Natural killer cell (primary cell): Measurements from ENCODE around the gene TOR4A. TPM values are rescaled to one million over a fixed set of nuclear protein-coding genes. Genes with fewer than 3 reads are reported as not detected.

Experiments
- ATAC-seq, 3 donors: fragments of 150-1000 bp in 2 of 3; fragments of 200-7000 bp in 1 of 3; cut with Tn5 transposase; 1 replicate in 1 of 3; 2 replicates in 2 of 3; pipeline ENCODE4 v1.10.0; 2021; ENCODE audit warnings: mild to moderate bottlenecking in 2 of 3, moderate library complexity in 2 of 3
- DNase-seq, 2 donors: peaks; one replicate each; pipeline versions ENCODE4 v3.0.0 to v3.0.0-alpha.2; 2013 to 2021; ENCODE audit warnings: mixed read lengths in 1 of 2
- H3K27ac ChIP-seq: one replicate; pipeline ENCODE4 v1.5.1; 2013; ENCODE audit warnings: mild to moderate bottlenecking, low read length
- H3K27me3 ChIP-seq: one replicate; pipeline ENCODE4 v1.6.1; 2013; ENCODE audit warnings: low read length; ENCODE audit not compliant: control insufficient read depth, insufficient read depth
- H3K36me3 ChIP-seq: one replicate; pipeline ENCODE4 v1.6.1; 2013; ENCODE audit warnings: low read length; ENCODE audit not compliant: control insufficient read depth, insufficient read depth
- H3K4me1 ChIP-seq: one replicate; pipeline ENCODE4 v1.6.1; 2013; ENCODE audit warnings: low read length; ENCODE audit not compliant: control insufficient read depth, insufficient read depth
- H3K4me3 ChIP-seq: one replicate; pipeline ENCODE4 v1.5.1; 2013; ENCODE audit warnings: low read length
- H3K9me3 ChIP-seq: one replicate; pipeline ENCODE4 v1.6.1; 2013; ENCODE audit warnings: low read length; ENCODE audit not compliant: control insufficient read depth, insufficient read depth
- H3K27ac Mint-ChIP-seq, 2 donors: one replicate each; pipeline ENCODE4 v1.8.0; 2022; ENCODE audit warnings: mild to moderate bottlenecking in 2 of 2, mixed read lengths in 2 of 2, moderate library complexity in 1 of 2
- H3K27me3 Mint-ChIP-seq, 2 donors: one replicate each; pipeline ENCODE4 v1.8.0; 2022; ENCODE audit warnings: low read depth in 2 of 2, mixed read lengths in 2 of 2
- H3K36me3 Mint-ChIP-seq: one replicate; pipeline ENCODE4 v1.8.0; 2022; ENCODE audit warnings: mixed read lengths
- H3K4me1 Mint-ChIP-seq, 2 donors: one replicate each; pipeline ENCODE4 v1.8.0; 2022; ENCODE audit warnings: mixed read lengths in 2 of 2
- H3K4me3 Mint-ChIP-seq: one replicate; pipeline ENCODE4 v1.8.0; 2022; ENCODE audit warnings: mild to moderate bottlenecking, moderate library complexity, mixed read lengths
- H3K9me3 Mint-ChIP-seq, 2 donors: one replicate each; pipeline ENCODE4 v1.8.0; 2022; ENCODE audit warnings: mixed read lengths in 2 of 2
- WGBS: methylation state at CpG from one replicate; pipeline ENCODE4 v1.1.7; 2013; ENCODE audit warnings: missing lambda C conversion rate; ENCODE audit not compliant: insufficient coverage; 5-methylcytosine and 5-hydroxymethylcytosine counted together
- intact Hi-C: fragments of 100-400 bp; cut with micrococcal nuclease; formaldehyde crosslinking; loops from one replicate; pipeline ENCODE4 v1.14.2; 2022
- total RNA-seq, 4 donors: library from RNA; stranded (reverse); fragments of 120-200 nt in 1 of 4; gene quantifications; one replicate each; pipeline versions ENCODE4 v1.2.3 to v1.2.4, GENCODE V29; 2013 to 2022
- TF ChIP-seq, protein P1 (sequence below): fragments of 200-600 bp; IDR thresholded peaks from one replicate; pipeline ENCODE4 v1.8.0; 2022; ENCODE audit warnings: antibody characterized with exemption

The TOR4A gene
- total RNA-seq, 3 donors from 2014 or later (not counting 1 experiment from before 2014, with no cell fraction given): 16.3 to 24.6 (median 19.2) TPM

DNA sequence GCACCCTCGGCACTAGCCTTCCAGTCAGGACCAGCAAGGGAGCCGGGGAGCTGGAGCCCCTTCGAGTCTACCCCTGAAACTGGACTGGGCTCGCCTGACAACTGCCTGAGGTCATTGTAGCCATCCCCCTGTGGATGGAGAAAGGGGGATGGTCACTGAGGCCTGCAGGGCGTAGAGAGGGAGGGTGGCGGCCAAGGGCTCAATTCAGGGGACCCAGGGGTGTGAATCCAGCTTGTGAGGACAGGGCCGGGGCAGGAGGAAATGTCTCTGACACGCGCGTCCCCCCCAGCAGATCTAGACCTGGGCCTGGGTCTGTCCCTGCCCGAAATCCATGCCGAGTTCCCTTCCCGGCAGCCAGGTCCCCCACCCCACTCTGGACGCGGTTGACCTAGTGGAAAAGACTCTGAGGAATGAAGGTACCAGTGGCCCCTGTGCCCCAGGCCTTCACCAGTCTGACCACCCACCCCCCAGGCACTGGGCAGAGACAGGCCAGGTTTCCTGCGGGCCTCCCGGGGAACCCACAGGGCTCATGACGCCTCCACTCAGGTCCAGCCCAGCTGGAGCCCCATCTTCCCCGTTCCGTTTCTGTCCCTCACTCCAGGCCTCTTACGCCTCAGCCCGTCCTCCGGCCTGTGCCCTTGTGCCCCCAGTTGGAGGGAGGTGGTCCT lies 46.0 kb upstream of the TOR4A start:
- H3K27me3 Mint-ChIP-seq: peaks cover 0 to 9% of the 10 kb centered on the region in 2 donors
- Histone ChIP-seq H3K4me1 (peaks cover 28% of the 10 kb centered on the region), H3K9me3 (no peaks in the 10 kb centered on the region), H3K27me3 (peaks cover 9% of the 10 kb centered on the region), H3K36me3 (no peaks in the 10 kb centered on the region), H3K4me3 (no peak overlapping the region), H3K27ac (no peak overlapping the region)
- H3K9me3 Mint-ChIP-seq: no peaks in the 10 kb centered on the region
- H3K36me3 Mint-ChIP-seq: no peaks in the 10 kb centered on the region
- TF ChIP-seq, protein P1, sequence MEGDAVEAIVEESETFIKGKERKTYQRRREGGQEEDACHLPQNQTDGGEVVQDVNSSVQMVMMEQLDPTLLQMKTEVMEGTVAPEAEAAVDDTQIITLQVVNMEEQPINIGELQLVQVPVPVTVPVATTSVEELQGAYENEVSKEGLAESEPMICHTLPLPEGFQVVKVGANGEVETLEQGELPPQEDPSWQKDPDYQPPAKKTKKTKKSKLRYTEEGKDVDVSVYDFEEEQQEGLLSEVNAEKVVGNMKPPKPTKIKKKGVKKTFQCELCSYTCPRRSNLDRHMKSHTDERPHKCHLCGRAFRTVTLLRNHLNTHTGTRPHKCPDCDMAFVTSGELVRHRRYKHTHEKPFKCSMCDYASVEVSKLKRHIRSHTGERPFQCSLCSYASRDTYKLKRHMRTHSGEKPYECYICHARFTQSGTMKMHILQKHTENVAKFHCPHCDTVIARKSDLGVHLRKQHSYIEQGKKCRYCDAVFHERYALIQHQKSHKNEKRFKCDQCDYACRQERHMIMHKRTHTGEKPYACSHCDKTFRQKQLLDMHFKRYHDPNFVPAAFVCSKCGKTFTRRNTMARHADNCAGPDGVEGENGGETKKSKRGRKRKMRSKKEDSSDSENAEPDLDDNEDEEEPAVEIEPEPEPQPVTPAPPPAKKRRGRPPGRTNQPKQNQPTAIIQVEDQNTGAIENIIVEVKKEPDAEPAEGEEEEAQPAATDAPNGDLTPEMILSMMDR: no peak
- H3K27ac Mint-ChIP-seq: no peak overlapping the region
- no peak overlapping the region for H3K4me3 Mint-ChIP-seq
- ATAC-seq: no peak
- 91% methylated on average over 23 of the region's 23 CpGs for WGBS
- DNase-seq: no peak
- H3K4me1 Mint-ChIP-seq: peaks cover 5 to 13% of the 10 kb centered on the region in 2 donors
- intact Hi-C loops: no loop called here

DNA sequence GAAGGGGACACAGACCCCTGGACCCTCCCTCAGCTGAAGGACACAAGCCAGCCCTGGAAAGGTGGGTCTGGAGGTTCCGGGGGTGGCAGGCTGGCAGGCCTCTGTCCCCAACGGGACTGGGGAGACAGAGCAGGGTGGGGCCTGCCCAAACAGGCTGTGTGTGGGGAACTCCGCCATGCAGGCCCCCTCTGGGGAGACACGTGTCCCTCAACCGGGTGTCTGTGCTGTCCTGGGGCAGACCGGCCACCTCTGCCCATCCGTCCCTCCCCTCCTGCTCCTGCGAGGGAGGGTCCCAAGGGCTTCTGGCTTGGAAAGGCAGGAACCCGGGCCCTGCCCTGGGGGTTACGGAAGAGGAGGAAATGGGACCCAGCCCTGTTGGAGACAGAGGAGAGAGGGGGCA lies 45.4 kb upstream of the TOR4A start:
- DNase-seq: no peak
- no peak overlapping the region for H3K4me3 ChIP-seq
- peaks cover 32% of the 10 kb centered on the region for H3K4me1 ChIP-seq
- 85% methylated on average over 9 of the region's 10 CpGs for WGBS
- peaks cover 7% of the 10 kb centered on the region for H3K27me3 ChIP-seq
- no peaks in the 10 kb centered on the region for H3K9me3 Mint-ChIP-seq
- H3K36me3 ChIP-seq: no peaks in the 10 kb centered on the region
- ATAC-seq: no peak
- intact Hi-C loops: no loop called here
- H3K36me3 Mint-ChIP-seq: no peaks in the 10 kb centered on the region
- TF ChIP-seq, protein P1: no peak
- no peaks in the 10 kb centered on the region for H3K9me3 ChIP-seq
- H3K27ac ChIP-seq: no peak overlapping the region
- H3K27ac Mint-ChIP-seq: no peak overlapping the region
- H3K4me3 Mint-ChIP-seq: no peak overlapping the region
- H3K27me3 Mint-ChIP-seq: peaks cover 0 to 9% of the 10 kb centered on the region in 2 donors
- H3K4me1 Mint-ChIP-seq: peaks cover 5 to 13% of the 10 kb centered on the region in 2 donors

DNA sequence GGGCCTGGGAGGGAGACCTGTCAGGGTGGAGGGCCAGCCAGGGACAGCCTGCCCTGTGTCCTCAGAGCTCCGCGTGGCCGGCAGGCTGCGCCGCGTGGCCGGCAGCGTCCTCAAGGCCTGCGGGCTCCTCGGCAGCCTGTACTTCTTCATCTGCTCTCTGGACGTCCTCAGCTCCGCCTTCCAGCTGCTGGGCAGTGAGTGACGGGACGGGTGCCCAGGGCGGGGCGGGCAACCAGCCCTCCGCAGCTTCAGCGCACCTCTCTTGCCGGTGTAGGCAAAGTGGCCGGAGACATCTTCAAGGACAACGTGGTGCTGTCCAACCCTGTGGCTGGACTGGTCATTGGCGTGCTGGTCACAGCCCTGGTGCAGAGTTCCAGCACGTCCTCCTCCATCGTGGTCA lies 45.0 kb upstream of the TOR4A start:
- H3K4me1 ChIP-seq: peaks cover 32% of the 10 kb centered on the region
- no peaks in the 10 kb centered on the region for H3K9me3 Mint-ChIP-seq
- no peak for ATAC-seq
- no peak overlapping the region for H3K27ac ChIP-seq
- H3K4me1 Mint-ChIP-seq: peaks cover 3 to 13% of the 10 kb centered on the region in 2 donors
- no peak overlapping the region for H3K4me3 ChIP-seq
- H3K4me3 Mint-ChIP-seq: no peak overlapping the region
- WGBS: 94% methylated on average over 24 of the region's 24 CpGs
- DNase-seq: no peak
- H3K27me3 ChIP-seq: peaks cover 4% of the 10 kb centered on the region
- no peak overlapping the region for H3K27ac Mint-ChIP-seq
- intact Hi-C loops: no loop called here
- no peaks in the 10 kb centered on the region for H3K36me3 Mint-ChIP-seq
- H3K9me3 ChIP-seq: no peaks in the 10 kb centered on the region
- TF ChIP-seq, protein P1: no peak
- H3K36me3 ChIP-seq: no peaks in the 10 kb centered on the region
- peaks cover 0 to 8% of the 10 kb centered on the region in 2 donors for H3K27me3 Mint-ChIP-seq
